ENCODE results near the gene DLGAP1. TPM values are rescaled to one million over a fixed set of nuclear protein-coding genes. Genes with fewer than 3 reads are reported as not detected.
A peak's percentile ranks its signal among the peaks of the same experiment; 100 is the strongest.

DLGAP1 gene
- total and polyA plus RNA-seq, 2 of the 8 experiments (the other 6 are each of a cell fraction or from before 2014, with no cell fraction given) = 11.8 to 16.9 TPM

GRCh38 chr18:3451183-3451988, 1003.7 kb downstream of the DLGAP1 start:
- peak overlapping the region; percentile 87 for H4K5ac ChIP-seq (ENCODE audit: insufficient read length, low read depth, low read length)
- 2% methylated on average over 46 of the region's 50 CpGs; no CpG with 5 or more reads in 1 of the 2 experiments for WGBS, 2 experiments (ENCODE audit: extremely low coverage in 1 of 2, insufficient coverage in 1 of 2, insufficient read length in 1 of 2, insufficient replicate concordance in 2 of 2, low coverage in 1 of 2, low lambda C conversion rate in 2 of 2, missing lambda C conversion rate in 1 of 2)
- no peaks in the 10 kb centered on the region for H3K9me3 ChIP-seq (ENCODE audit: insufficient read depth in 2 of 2, low read depth in 1 of 2, low read length in 1 of 2)
- H3K9ac ChIP-seq (replicated peaks in 1 of 4; ENCODE audit: extremely low read depth in 1 of 4, low read depth in 3 of 4, low read length in 3 of 4) = peak overlapping the region; percentile 77 to 92 (median 84)
- FAIRE-seq (no peak), DNase-seq (ENCODE audit: low read depth in 1 of 2, low spot score in 2 of 2) (peak in 1 of 2 experiments; percentile 83)
- peak overlapping the region; percentile 67 to 95 for H3K4me2 ChIP-seq (ENCODE audit: insufficient read depth in 1 of 2, low read depth in 2 of 2, low read length in 2 of 2)
- no peak overlapping the region for H3K14ac ChIP-seq (ENCODE audit: insufficient read length)
- H3K79me2 ChIP-seq (ENCODE audit: control insufficient read depth in 1 of 2, insufficient read depth in 2 of 2, low read length in 2 of 2) = peaks cover 36 to 78% of the 10 kb centered on the region in 2 experiments
- H3K23ac ChIP-seq (ENCODE audit: insufficient read length) = no peak overlapping the region
- no peak overlapping the region for H2BK12ac ChIP-seq (ENCODE audit: low read depth, low read length)
- H3K18ac ChIP-seq (ENCODE audit: extremely low read depth, low read length) = peak overlapping the region; percentile 91
- no peak overlapping the region for H2BK15ac ChIP-seq (ENCODE audit: low read length)
- peaks cover 2 to 7% of the 10 kb centered on the region in 2 experiments for H4K20me1 ChIP-seq (replicated peaks in 1 of 2; ENCODE audit: control insufficient read depth in 1 of 2, insufficient read depth in 2 of 2, low read length in 2 of 2)
- peak overlapping the region; percentile 91 for H2BK5ac ChIP-seq (ENCODE audit: low read depth, low read length)
- H3K79me1 ChIP-seq (ENCODE audit: low read depth, low read length) = no peaks in the 10 kb centered on the region
- peak overlapping the region; percentile 72 for H3K27ac ChIP-seq (ENCODE audit: low read depth, low read length)
- no peaks in the 10 kb centered on the region for H3K27me3 ChIP-seq (replicated peaks in 1 of 4; ENCODE audit: control insufficient read depth in 3 of 4, extremely low read depth in 1 of 4, insufficient read depth in 3 of 4, low read length in 3 of 4)
- POLR2A ChIA-PET (ENCODE audit: partially characterized antibody) = interaction anchor here (0.7 to 8.2 kb wide), 14 partner anchors 11 to 214 kb away, joined by 3 to 68 read pairs (median 6); no protein-coding TSS in a partner anchor
- peak overlapping the region; percentile 92 for H3K4ac ChIP-seq (replicated peaks; ENCODE audit: insufficient read length, low read depth, low read length)
- no peak overlapping the region for H2AFZ ChIP-seq (ENCODE audit: low read length)
- peak overlapping the region; percentile 96 to 99 (median 98) for H3K4me3 ChIP-seq (ENCODE audit: extremely low read depth in 1 of 4, insufficient read depth in 2 of 4, low read depth in 3 of 4, low read length in 4 of 4)
- H2BK120ac ChIP-seq (replicated peaks; ENCODE audit: low read depth, low read length) = peak overlapping the region; percentile 60
- no peak overlapping the region for H2BK20ac ChIP-seq (ENCODE audit: low read length)
- H4K91ac ChIP-seq (replicated peaks; ENCODE audit: insufficient read length, low read length) = peak overlapping the region; percentile 49
- peaks cover 10 to 22% (median 12%) of the 10 kb centered on the region in 4 experiments; a peak in 6 of 7 replicates for H3K4me1 ChIP-seq (replicated peaks in 1 of 4; ENCODE audit: control insufficient read depth in 3 of 4, insufficient read depth in 4 of 4, low read length in 3 of 4)
- CTCF ChIA-PET (ENCODE audit: partially characterized antibody) = interaction anchor here (0.7 to 4.7 kb wide), 11 partner anchors 10 to 214 kb away, joined by 3 to 28 read pairs (median 4); no protein-coding TSS in a partner anchor
- no peak overlapping the region for H2AK5ac ChIP-seq (ENCODE audit: low read depth, low read length)
- peak overlapping the region; percentile 95 for H3K56ac ChIP-seq (replicated peaks; ENCODE audit: insufficient read length, low read depth, low read length)
- H4K8ac ChIP-seq (ENCODE audit: extremely low read depth, insufficient read depth, low read length) = peak overlapping the region; percentile 70; the same call in 1 of the 2 replicates
- peaks cover 0 to 25% (median 4%) of the 10 kb centered on the region in 4 experiments; a peak in 5 of 8 replicates for H3K36me3 ChIP-seq (ENCODE audit: control insufficient read depth in 2 of 4, insufficient read depth in 4 of 4, low read length in 3 of 4)
- H3K23me2 ChIP-seq (ENCODE audit: low read depth, low read length) = peaks cover 21% of the 10 kb centered on the region
